ENCODE measurements around the gene SRGAP3.

Gene SRGAP3

DNA sequence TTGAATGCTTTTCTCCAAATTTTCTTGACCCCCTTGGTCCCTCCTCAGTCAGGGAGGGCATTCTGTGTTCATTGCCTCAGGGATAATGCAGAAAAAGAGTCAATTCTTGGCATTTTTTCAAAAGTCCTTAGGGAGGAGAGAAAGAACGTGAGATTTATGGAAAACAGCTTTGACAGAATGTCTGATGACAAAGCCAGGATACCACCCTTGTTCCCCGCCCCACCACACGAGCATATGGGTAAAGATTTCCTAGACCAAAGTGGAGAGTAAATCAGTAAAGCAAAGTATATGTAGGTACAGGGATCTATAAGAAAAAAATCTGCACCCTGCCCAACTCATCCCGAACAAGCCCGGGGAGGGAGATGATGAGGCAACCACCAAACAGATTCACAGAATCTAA lies 11.2 kb downstream of the SRGAP3 start:
- no peaks in the 10 kb centered on the region for H3K9me3 ChIP-seq (ENCODE audit: severe bottlenecking)
- no peak for DNase-seq (ENCODE audit: low spot score)
- H3K4me3 ChIP-seq (ENCODE audit: severe bottlenecking) = no peak overlapping the region
- H3K4me1 ChIP-seq (ENCODE audit: insufficient read depth, poor library complexity, severe bottlenecking) = no peaks in the 10 kb centered on the region
- no peak overlapping the region for H3K27ac ChIP-seq (ENCODE audit: poor library complexity, severe bottlenecking)
- TF ChIP-seq, protein P1, sequence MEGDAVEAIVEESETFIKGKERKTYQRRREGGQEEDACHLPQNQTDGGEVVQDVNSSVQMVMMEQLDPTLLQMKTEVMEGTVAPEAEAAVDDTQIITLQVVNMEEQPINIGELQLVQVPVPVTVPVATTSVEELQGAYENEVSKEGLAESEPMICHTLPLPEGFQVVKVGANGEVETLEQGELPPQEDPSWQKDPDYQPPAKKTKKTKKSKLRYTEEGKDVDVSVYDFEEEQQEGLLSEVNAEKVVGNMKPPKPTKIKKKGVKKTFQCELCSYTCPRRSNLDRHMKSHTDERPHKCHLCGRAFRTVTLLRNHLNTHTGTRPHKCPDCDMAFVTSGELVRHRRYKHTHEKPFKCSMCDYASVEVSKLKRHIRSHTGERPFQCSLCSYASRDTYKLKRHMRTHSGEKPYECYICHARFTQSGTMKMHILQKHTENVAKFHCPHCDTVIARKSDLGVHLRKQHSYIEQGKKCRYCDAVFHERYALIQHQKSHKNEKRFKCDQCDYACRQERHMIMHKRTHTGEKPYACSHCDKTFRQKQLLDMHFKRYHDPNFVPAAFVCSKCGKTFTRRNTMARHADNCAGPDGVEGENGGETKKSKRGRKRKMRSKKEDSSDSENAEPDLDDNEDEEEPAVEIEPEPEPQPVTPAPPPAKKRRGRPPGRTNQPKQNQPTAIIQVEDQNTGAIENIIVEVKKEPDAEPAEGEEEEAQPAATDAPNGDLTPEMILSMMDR (IDR thresholded peaks at IDR 0.05; ENCODE audit: poor library complexity, severe bottlenecking) = no peak
- peaks cover 3% of the 10 kb centered on the region; the same call in 1 of the 2 replicates for H3K36me3 ChIP-seq (ENCODE audit: low read depth)
- no peaks in the 10 kb centered on the region for H3K27me3 ChIP-seq (ENCODE audit: insufficient read depth, poor library complexity, severe bottlenecking)
- no peak for ATAC-seq (ENCODE audit: low read depth)

DNA sequence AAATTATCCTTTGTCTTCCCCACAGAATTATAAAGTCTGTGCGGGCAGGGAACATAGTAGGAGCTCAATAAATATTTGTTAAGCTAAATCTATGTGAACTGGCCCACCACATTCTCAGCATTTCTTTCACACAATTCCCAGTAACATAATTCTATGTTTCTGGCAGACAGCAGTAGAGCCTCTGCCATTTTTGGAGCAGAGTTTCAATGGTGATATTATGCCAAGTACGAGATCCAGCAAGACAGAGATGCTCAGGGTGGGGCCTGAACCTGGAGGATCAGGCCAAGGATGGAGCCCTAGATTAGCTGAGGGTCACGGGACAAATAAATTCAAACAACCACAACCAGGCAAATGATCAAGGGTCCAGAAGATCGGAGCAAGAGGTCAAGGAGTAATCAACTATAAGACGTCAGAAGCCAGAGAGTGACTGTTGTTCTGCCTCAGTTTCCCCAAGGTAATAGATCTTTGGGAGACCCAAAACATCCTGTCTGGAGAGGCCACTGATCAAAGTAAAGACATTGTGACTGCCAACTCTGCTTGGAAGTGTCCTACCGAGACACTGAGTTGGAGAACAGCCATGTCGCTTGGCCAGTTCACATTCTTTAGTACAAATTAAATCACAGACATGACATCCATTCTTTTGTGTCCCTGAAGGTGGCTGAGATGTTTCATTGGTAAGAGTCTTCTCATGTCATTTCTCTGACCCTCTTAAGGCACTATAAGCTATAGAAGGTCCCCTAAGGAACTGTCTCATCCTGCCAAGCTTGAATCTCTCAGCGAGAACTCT lies 15.4 kb downstream of the SRGAP3 start:
- TF ChIP-seq, protein P1 (IDR thresholded peaks at IDR 0.05; ENCODE audit: poor library complexity, severe bottlenecking) = no peak
- no peak for DNase-seq (ENCODE audit: low spot score)
- H3K27me3 ChIP-seq (ENCODE audit: insufficient read depth, poor library complexity, severe bottlenecking) = no peaks in the 10 kb centered on the region
- H3K9me3 ChIP-seq (ENCODE audit: severe bottlenecking) = no peaks in the 10 kb centered on the region
- no peaks in the 10 kb centered on the region for H3K4me1 ChIP-seq (ENCODE audit: insufficient read depth, poor library complexity, severe bottlenecking)
- no peak overlapping the region for H3K4me3 ChIP-seq (ENCODE audit: severe bottlenecking)
- ATAC-seq (ENCODE audit: low read depth) = no peak
- H3K27ac ChIP-seq (ENCODE audit: poor library complexity, severe bottlenecking) = no peak overlapping the region
- no peaks in the 10 kb centered on the region for H3K36me3 ChIP-seq (ENCODE audit: low read depth)

GRCh38 chr3:9233101-9233500 lies 16.3 kb downstream of the SRGAP3 start:
- H3K9me3 ChIP-seq (ENCODE audit: severe bottlenecking) = no peaks in the 10 kb centered on the region
- no peak for DNase-seq (ENCODE audit: low spot score)
- ATAC-seq (ENCODE audit: low read depth) = no peak
- H3K36me3 ChIP-seq (ENCODE audit: low read depth) = no peaks in the 10 kb centered on the region
- H3K4me3 ChIP-seq (ENCODE audit: severe bottlenecking) = no peak overlapping the region
- H3K27ac ChIP-seq (ENCODE audit: poor library complexity, severe bottlenecking) = no peak overlapping the region
- TF ChIP-seq, protein P1 (IDR thresholded peaks at IDR 0.05; ENCODE audit: poor library complexity, severe bottlenecking) = no peak
- no peaks in the 10 kb centered on the region for H3K4me1 ChIP-seq (ENCODE audit: insufficient read depth, poor library complexity, severe bottlenecking)
- no peaks in the 10 kb centered on the region for H3K27me3 ChIP-seq (ENCODE audit: insufficient read depth, poor library complexity, severe bottlenecking)

DNA sequence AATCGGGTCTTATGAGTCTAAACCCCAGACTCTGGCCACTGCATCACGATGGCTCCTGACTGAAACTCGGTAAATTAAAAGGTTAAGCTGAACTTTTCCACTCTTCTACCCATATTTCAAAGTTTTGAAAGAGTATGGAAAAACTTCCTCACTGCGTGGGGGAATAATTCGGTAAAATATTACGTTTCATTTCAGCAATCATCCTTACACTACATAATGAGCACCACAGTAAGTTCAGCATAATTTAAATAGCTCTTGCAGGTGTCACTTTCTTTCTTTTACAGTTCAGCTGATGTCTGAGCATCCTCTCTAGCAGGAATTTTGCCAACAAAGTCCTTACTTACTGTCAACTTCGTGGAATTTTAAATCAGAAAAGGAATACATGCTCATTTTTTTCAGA lies 17.5 kb downstream of the SRGAP3 start:
- Histone ChIP-seq H3K9me3 (ENCODE audit: severe bottlenecking) (no peaks in the 10 kb centered on the region), H3K4me1 (ENCODE audit: insufficient read depth, poor library complexity, severe bottlenecking) (no peaks in the 10 kb centered on the region)

More for the DNA sequence above, 17.5 kb downstream of the SRGAP3 start:
- DNase-seq (ENCODE audit: low spot score) = no peak
- Histone ChIP-seq H3K27me3 (ENCODE audit: insufficient read depth, poor library complexity, severe bottlenecking) (no peaks in the 10 kb centered on the region), H3K27ac (ENCODE audit: poor library complexity, severe bottlenecking) (no peak overlapping the region), H3K36me3 (ENCODE audit: low read depth) (no peaks in the 10 kb centered on the region), H3K4me3 (ENCODE audit: severe bottlenecking) (no peak overlapping the region)
- no peak for ATAC-seq (ENCODE audit: low read depth)
- TF ChIP-seq, protein P1 (IDR thresholded peaks at IDR 0.05; ENCODE audit: poor library complexity, severe bottlenecking) = no peak
